IMR-90 (cell line): ENCODE data around the gene TWIST1.

ENCODE experiments used
- BHLHE40 ChIP-seq: fragments of 150-350 bp; IDR thresholded peaks from 2 replicates; pipeline ENCODE4 v1.6.1; 2016; ENCODE audit warnings: mild to moderate bottlenecking, low read depth, low read length
- CEBPB ChIP-seq: IDR thresholded peaks from 2 replicates; pipeline ENCODE4 v1.6.1; 2012; ENCODE audit warnings: low read depth, low read length, improper control_type of control experiment
- POLR2A ChIP-seq: IDR thresholded peaks from 2 replicates; pipeline ENCODE4 v1.6.1; 2012; ENCODE audit warnings: mild to moderate bottlenecking, low read depth, low read length
- RAD21 ChIP-seq: IDR thresholded peaks from 2 replicates; pipeline ENCODE4 v1.6.1; 2012; ENCODE audit warnings: low read length, improper control_type of control experiment
- SMC3 ChIP-seq: fragments of 150-350 bp; IDR thresholded peaks from 2 replicates; pipeline ENCODE4 v1.6.1; 2016; ENCODE audit warnings: low read depth, mild to moderate bottlenecking, antibody characterized with exemption, low read length, moderate library complexity
- USF2 ChIP-seq: fragments of 150-350 bp; IDR thresholded peaks from 2 replicates; pipeline ENCODE4 v1.6.1; 2017; ENCODE audit warnings: mild to moderate bottlenecking, antibody characterized with exemption, low read length, low read depth
- TF ChIP-seq, protein P1 (sequence below): conservative IDR thresholded peaks from 2 replicates; pipeline ENCODE4 v1.5.1; 2012; ENCODE audit warnings: mild to moderate bottlenecking, low read depth, low read length, improper control_type of control experiment

DNA sequence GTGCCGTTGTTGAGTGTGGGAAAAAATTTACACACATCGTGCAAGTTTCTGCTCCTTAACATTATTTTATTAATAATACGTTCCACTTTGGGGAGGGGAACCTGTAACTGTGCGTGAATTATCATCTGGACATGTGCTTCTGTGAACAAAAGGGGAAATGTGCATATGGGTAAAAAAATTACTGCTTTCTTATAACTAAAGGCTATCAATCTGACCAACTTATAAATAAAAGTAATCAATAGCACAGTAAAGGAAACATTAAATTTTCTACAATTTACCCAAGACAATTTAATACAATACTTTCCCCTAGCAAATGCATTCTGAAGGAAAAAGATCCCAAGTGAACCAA is 4.5 kb downstream of the TWIST1 start:
- TF ChIP-seq, protein P1, sequence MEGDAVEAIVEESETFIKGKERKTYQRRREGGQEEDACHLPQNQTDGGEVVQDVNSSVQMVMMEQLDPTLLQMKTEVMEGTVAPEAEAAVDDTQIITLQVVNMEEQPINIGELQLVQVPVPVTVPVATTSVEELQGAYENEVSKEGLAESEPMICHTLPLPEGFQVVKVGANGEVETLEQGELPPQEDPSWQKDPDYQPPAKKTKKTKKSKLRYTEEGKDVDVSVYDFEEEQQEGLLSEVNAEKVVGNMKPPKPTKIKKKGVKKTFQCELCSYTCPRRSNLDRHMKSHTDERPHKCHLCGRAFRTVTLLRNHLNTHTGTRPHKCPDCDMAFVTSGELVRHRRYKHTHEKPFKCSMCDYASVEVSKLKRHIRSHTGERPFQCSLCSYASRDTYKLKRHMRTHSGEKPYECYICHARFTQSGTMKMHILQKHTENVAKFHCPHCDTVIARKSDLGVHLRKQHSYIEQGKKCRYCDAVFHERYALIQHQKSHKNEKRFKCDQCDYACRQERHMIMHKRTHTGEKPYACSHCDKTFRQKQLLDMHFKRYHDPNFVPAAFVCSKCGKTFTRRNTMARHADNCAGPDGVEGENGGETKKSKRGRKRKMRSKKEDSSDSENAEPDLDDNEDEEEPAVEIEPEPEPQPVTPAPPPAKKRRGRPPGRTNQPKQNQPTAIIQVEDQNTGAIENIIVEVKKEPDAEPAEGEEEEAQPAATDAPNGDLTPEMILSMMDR: no peak
- TF ChIP-seq USF2: no peak
- TF ChIP-seq SMC3: no peak
- no peak for TF ChIP-seq BHLHE40
- TF ChIP-seq POLR2A: no peak
- TF ChIP-seq RAD21: no peak
- TF ChIP-seq CEBPB: no peak
